Testis (tissue), 2 donors: ENCODE measurements around the gene BCCIP.

Experiments used
- CTCF ChIP-seq, 3 experiments: fragments of 450-650 bp in 2 of 3; fragments of 200-600 bp in 1 of 3; sonication (generic) in 1 of 3; IDR thresholded peaks; one replicate each; pipeline ENCODE4 v1.5.1; 2016 to 2019; ENCODE audit warnings: antibody characterized with exemption in 3 of 3, mild to moderate bottlenecking in 2 of 3, moderate library complexity in 1 of 3
- POLR2A ChIP-seq: fragments of 450-650 bp; IDR thresholded peaks from one replicate; pipeline ENCODE4 v1.6.1; 2017; ENCODE audit warnings: antibody characterized with exemption, mild to moderate bottlenecking, moderate library complexity

GRCh38 chr10:125857185-125857760 lies 33.9 kb downstream of the BCCIP start:
- TF ChIP-seq POLR2A (no peak), CTCF (IDR thresholded peaks at IDR 0.05) (no peak)
